CD4-positive, alpha-beta T cell treated with Interleukin-12 subunit alpha and Interleukin-12 subunit beta, for 1 hour (primary cell): ENCODE measurements around the gene PARD6A.

ENCODE experiments used
- DNase-seq: peaks from one replicate; pipeline ENCODE4 v3.0.0-alpha.2; 2020

The PARD6A gene

GRCh38 chr16:67660564-67661028 is at the start of gene PARD6A:
PARD6A (plus strand) TSS chr16:67660960; CDS start chr16:67661039, 79 bp downstream.
- peak; percentile 98 for DNase-seq

GRCh38 chr16:67613808-67614207 is 47.0 kb upstream of the PARD6A start:
- DNase-seq: no peak

- no peak for DNase-seq
Observed at GRCh38 chr16:67628216-67628615, 32.5 kb upstream of the PARD6A start.

- DNase-seq: no peak
Observed at GRCh38 chr16:67632415-67633172, 28.2 kb upstream of the PARD6A start.

GRCh38 chr16:67636713-67637112 is 24.0 kb upstream of the PARD6A start:
- no peak for DNase-seq

GRCh38 chr16:67637625-67638024 is 23.1 kb upstream of the PARD6A start:
- DNase-seq: no peak

- DNase-seq: no peak
Observed at GRCh38 chr16:67641779-67642708, 18.7 kb upstream of the PARD6A start.

- no peak for DNase-seq
Observed at GRCh38 chr16:67644038-67644437, 16.7 kb upstream of the PARD6A start.

- no peak for DNase-seq
Observed at GRCh38 chr16:67645397-67646121, 15.2 kb upstream of the PARD6A start.

GRCh38 chr16:67647111-67647651 is 13.6 kb upstream of the PARD6A start:
- no peak for DNase-seq

GRCh38 chr16:67647681-67648080 is 13.1 kb upstream of the PARD6A start:
- no peak for DNase-seq

- no peak for DNase-seq
Observed at GRCh38 chr16:67648088-67648763, 12.5 kb upstream of the PARD6A start.

GRCh38 chr16:67648764-67649407 is 11.9 kb upstream of the PARD6A start:
- no peak for DNase-seq

- DNase-seq: no peak
Observed at GRCh38 chr16:67649494-67649931, 11.2 kb upstream of the PARD6A start.

GRCh38 chr16:67650023-67650422 is 10.7 kb upstream of the PARD6A start:
- no peak for DNase-seq

GRCh38 chr16:67651039-67651438 is 9.7 kb upstream of the PARD6A start:
- no peak for DNase-seq

- no peak for DNase-seq
Observed at GRCh38 chr16:67651847-67652246, 8.9 kb upstream of the PARD6A start.

- DNase-seq: no peak
Observed at GRCh38 chr16:67652578-67653127, 8.1 kb upstream of the PARD6A start.

GRCh38 chr16:67653128-67653788 is 7.5 kb upstream of the PARD6A start:
- no peak for DNase-seq

- no peak for DNase-seq
Observed at GRCh38 chr16:67653789-67654402, 6.9 kb upstream of the PARD6A start.
